HCT116 (cell line): Measurements from ENCODE around the gene CARNS1. TPM values are rescaled to one million over a fixed set of nuclear protein-coding genes. Genes with fewer than 3 reads are reported as not detected.

Experiments used
- ATAC-seq: fragments of 200-7000 bp; cut with Tn5 transposase; 2 replicates; pipeline ENCODE4 v1.9.1; 2020; ENCODE audit warnings: mild to moderate bottlenecking, moderate library complexity
- BruUV-seq: library from RNA; stranded (reverse); fragments of 400-500 nt; replicated peaks from 2 replicates; lab custom pipeline; 2021; lab: Mats Ljungman, UMichigan
- CTCF ChIA-PET: fragments of 300-600 bp; sonication (Branson Sonifier 250); formaldehyde crosslinking; loops from one replicate; lab custom pipeline; 2021; ENCODE audit warnings: antibody characterized with exemption; lab: Charles Lee
- POLR2A ChIA-PET: fragments of 300-600, 350-600 bp; sonication (Branson Sonifier 250); formaldehyde crosslinking; loops from one replicate; lab custom pipeline; 2021; ENCODE audit warnings: antibody characterized with exemption; lab: Charles Lee
- RAD21 ChIA-PET, 2 experiments: fragments of 300-600 bp; sonication (Branson Sonifier 250); formaldehyde crosslinking; loops; one replicate each; lab custom pipeline; 2023; ENCODE audit warnings: low total read pairs in 2 of 2; ENCODE audit not compliant: uncharacterized antibody in 2 of 2, unreplicated experiment in 2 of 2, low non-redundant PET in 1 of 2; lab: Charles Lee
- DNase-seq: peaks from one replicate; pipeline ENCODE4 v3.0.0-alpha.2; 2010; ENCODE audit warnings: low read depth, low spot score
- H2AFZ ChIP-seq: fragments of 200-600 bp; shearing (Covaris generic), sonication (generic); 2 replicates; pipeline ENCODE4 v1.6.1; 2017; ENCODE audit warnings: low read depth, mixed run types, mixed read lengths, antibody characterized with exemption, low read length; ENCODE audit not compliant: poor library complexity, severe bottlenecking
- H3K27ac ChIP-seq: 2 replicates; pipeline ENCODE4 v1.5.1; 2012; ENCODE audit warnings: low read depth, low read length
- H3K27me3 ChIP-seq: fragments of 200-600 bp; sonication (generic); 2 replicates; pipeline ENCODE4 v1.6.1; 2016; ENCODE audit warnings: mixed run types, low read length, mixed read lengths; ENCODE audit not compliant: insufficient read depth
- H3K36me3 ChIP-seq, 2 experiments: fragments of 200-500 bp in 1 of 2; fragments of 200-600 bp in 1 of 2; sonication (Bioruptor generic) in 1 of 2; sonication (generic) in 1 of 2; 2 replicates each; pipeline versions ENCODE4 v1.5.1 to v1.6.1; 2014 to 2016; ENCODE audit warnings: low read length in 2 of 2, inconsistent platforms in 1 of 2, mixed read lengths in 1 of 2, mixed run types in 1 of 2; ENCODE audit not compliant: insufficient read depth in 2 of 2, control insufficient read depth in 1 of 2
- H3K4me1 ChIP-seq, 2 experiments: fragments of 200-600 bp in 1 of 2; sonication (generic) in 1 of 2; 2 replicates each; pipeline versions ENCODE4 v1.5.1 to v1.6.1; 2012 to 2017; ENCODE audit warnings: low read length in 2 of 2, inconsistent platforms in 1 of 2, mild to moderate bottlenecking in 1 of 2, mixed read lengths in 1 of 2, mixed run types in 1 of 2, moderate library complexity in 1 of 2; ENCODE audit not compliant: insufficient read depth in 2 of 2, control insufficient read depth in 1 of 2
- H3K4me2 ChIP-seq: fragments of 200-600 bp; sonication (generic); 2 replicates; pipeline ENCODE4 v1.6.1; 2017; ENCODE audit warnings: mixed run types, low read length, mixed read lengths
- H3K4me3 ChIP-seq, 2 experiments: fragments of 200-600 bp in 1 of 2; sonication (generic) in 1 of 2; replicated peaks in 1 of 2; 2 replicates each; pipeline ENCODE4 v1.5.1; 2011 to 2016; ENCODE audit warnings: low read length in 2 of 2, control low read depth in 1 of 2, low read depth in 1 of 2, mild to moderate bottlenecking in 1 of 2, mixed read lengths in 1 of 2, mixed run types in 1 of 2
- H3K79me2 ChIP-seq: fragments of 200-600 bp; sonication (generic); 2 replicates; pipeline ENCODE4 v1.6.1; 2017; ENCODE audit warnings: mild to moderate bottlenecking, mixed run types, low read length, moderate library complexity, mixed read lengths; ENCODE audit not compliant: insufficient read depth
- H3K9ac ChIP-seq: fragments of 200-600 bp; sonication (generic); 2 replicates; pipeline ENCODE4 v1.6.1; 2016; ENCODE audit warnings: low read length, mixed read lengths
- H3K9me2 ChIP-seq: fragments of 200-600 bp; sonication (generic), shearing (Covaris generic); 2 replicates; pipeline ENCODE4 v1.6.1; 2017; ENCODE audit warnings: mixed run types, mild to moderate bottlenecking, moderate library complexity; ENCODE audit not compliant: insufficient read depth
- H3K9me3 ChIP-seq, 2 experiments: fragments of 200-500 bp in 1 of 2; fragments of 200-600 bp in 1 of 2; sonication (Bioruptor generic) in 1 of 2; sonication (generic) in 1 of 2; 2 replicates each; pipeline ENCODE4 v1.6.1; 2014 to 2017; ENCODE audit warnings: low read length in 2 of 2, mixed read lengths in 2 of 2, inconsistent platforms in 1 of 2, low read depth in 1 of 2, mild to moderate bottlenecking in 1 of 2, mixed run types in 1 of 2, moderate library complexity in 1 of 2; ENCODE audit not compliant: control insufficient read depth in 1 of 2, insufficient read depth in 1 of 2
- H4K20me1 ChIP-seq: fragments of 200-600 bp; sonication (generic), shearing (Covaris generic); 2 replicates; pipeline ENCODE4 v1.6.1; 2017; ENCODE audit warnings: mixed run types, mild to moderate bottlenecking, moderate library complexity; ENCODE audit not compliant: insufficient read depth
- CBX3 ChIP-seq: IDR thresholded peaks from 2 replicates; pipeline ENCODE4 v1.6.1; 2012; ENCODE audit warnings: low read depth
- EGR1 ChIP-seq: IDR thresholded peaks from 2 replicates; pipeline ENCODE4 v1.6.1; 2012; ENCODE audit warnings: low read depth
- EZH2 ChIP-seq: fragments of 200-600 bp; sonication (generic); IDR thresholded peaks from 2 replicates; pipeline ENCODE4 v1.6.1; 2017; ENCODE audit warnings: antibody characterized with exemption, mixed run types
- EZH2phosphoT487 ChIP-seq: fragments of 200-600 bp; IDR thresholded peaks from 2 replicates; pipeline ENCODE4 v1.6.1; 2018; ENCODE audit warnings: antibody characterized with exemption, borderline replicate concordance
- POLR2A ChIP-seq: IDR thresholded peaks from 2 replicates; pipeline ENCODE4 v1.7.0; 2011; ENCODE audit warnings: borderline replicate concordance; ENCODE audit not compliant: insufficient read depth, insufficient read length; ENCODE audit errors: extremely low read depth
- RAD21 ChIP-seq: IDR thresholded peaks from 2 replicates; pipeline ENCODE4 v1.6.1; 2012; ENCODE audit warnings: low read depth, mild to moderate bottlenecking
- SIN3A ChIP-seq: IDR thresholded peaks from 2 replicates; pipeline ENCODE4 v1.6.1; 2012; ENCODE audit warnings: low read depth
- TCF7L2 ChIP-seq: IDR thresholded peaks from 2 replicates; pipeline ENCODE4 v1.7.0; 2011; ENCODE audit warnings: borderline replicate concordance, inconsistent platforms; ENCODE audit not compliant: insufficient read depth, insufficient read length; ENCODE audit errors: extremely low read depth
- YY1 ChIP-seq: IDR thresholded peaks from 2 replicates; pipeline ENCODE4 v1.6.1; 2011; ENCODE audit warnings: low read length, low read depth, moderate library complexity, mild to moderate bottlenecking; ENCODE audit not compliant: insufficient replicate concordance; ENCODE audit errors: extremely low read depth
- ZFX ChIP-seq: fragments of 450-650 bp; IDR thresholded peaks from 2 replicates; pipeline ENCODE4 v1.6.1; 2017
- intact Hi-C: fragments of 100-400 bp; cut with micrococcal nuclease; formaldehyde crosslinking; loops from 2 replicates; pipeline ENCODE4 v1.10.0; 2022
- total RNA-seq: library from RNA; stranded (reverse); gene quantifications from one replicate; pipeline ENCODE4 v1.2.1, GENCODE V29; 2021; ENCODE audit not compliant: unreplicated experiment
- TF ChIP-seq, protein P1 (sequence below): IDR thresholded peaks from 2 replicates; pipeline ENCODE4 v1.6.1; 2012
- TF ChIP-seq, protein P2 (sequence below), 3 experiments: fragments of 200-600 bp in 1 of 3; sonication (generic) in 1 of 3; IDR thresholded peaks in 2 of 3; conservative IDR thresholded peaks in 1 of 3; 2 replicates each; pipeline ENCODE4 v1.5.1; 2012 to 2017; ENCODE audit warnings: low read depth in 2 of 3, low read length in 2 of 3, antibody characterized with exemption in 1 of 3, borderline replicate concordance in 1 of 3, control low read depth in 1 of 3, mild to moderate bottlenecking in 1 of 3, mixed read lengths in 1 of 3, mixed run types in 1 of 3, moderate library complexity in 1 of 3; ENCODE audit not compliant: insufficient read depth in 1 of 3
- TF ChIP-seq, protein P3 (sequence below): IDR thresholded peaks from 2 replicates; pipeline ENCODE4 v1.6.1; 2012

CARNS1 gene
- total RNA-seq, 1 experiment from 2014 or later = 1.0 TPM

DNA sequence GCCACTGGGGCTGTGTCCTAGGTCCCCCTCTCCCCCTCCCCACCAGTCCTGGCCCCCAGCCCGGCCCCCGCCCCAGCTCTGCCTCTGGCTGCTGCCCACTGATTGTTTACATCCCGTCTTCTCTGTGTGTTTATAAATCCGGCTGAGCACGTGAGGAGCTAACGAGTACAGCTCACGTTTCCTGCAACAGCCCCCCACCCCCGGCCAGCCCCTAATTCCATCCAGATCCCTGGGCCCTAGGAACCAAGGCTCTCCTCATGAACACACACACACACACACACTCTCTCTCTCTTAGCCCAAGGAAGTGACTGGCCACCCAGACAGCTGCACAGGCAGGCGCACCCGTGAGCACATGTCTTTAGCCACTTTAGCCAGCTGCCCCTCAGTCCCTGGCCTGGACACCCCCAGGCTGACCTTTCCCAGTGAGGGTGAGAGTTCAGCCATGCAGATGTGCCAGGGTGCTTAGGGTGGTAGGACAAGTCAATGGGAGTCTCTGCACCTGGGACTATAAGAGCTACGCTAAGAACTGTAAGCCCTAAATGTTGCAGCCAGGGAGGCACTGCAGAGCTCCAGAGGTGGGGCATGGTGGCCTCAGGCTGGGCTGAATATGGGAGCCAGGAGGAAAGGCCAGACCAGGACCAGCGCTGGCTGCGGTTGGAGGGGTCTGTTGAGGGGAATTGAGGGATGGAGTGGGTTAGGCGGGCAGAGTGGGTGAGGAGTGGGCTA lies 45.0 kb upstream of the CARNS1 start:
- Histone ChIP-seq H4K20me1 (no peaks in the 10 kb centered on the region), H3K79me2 (peaks cover 58% of the 10 kb centered on the region), H3K36me3 (no peaks in the 10 kb centered on the region; a peak in 1 of 4 replicates), H3K9ac (peak overlapping the region; percentile 100; the same call in 1 of the 2 replicates), H2AFZ (no peak overlapping the region), H3K4me3 (no peak overlapping the region), H3K4me1 (peaks cover 25 to 72% of the 10 kb centered on the region in 2 experiments), H3K9me2 (no peaks in the 10 kb centered on the region), H3K27me3 (no peaks in the 10 kb centered on the region), H3K9me3 (no peaks in the 10 kb centered on the region), H3K27ac (peak overlapping the region; percentile 100; the same call in 1 of the 2 replicates), H3K4me2 (peak overlapping the region; percentile 88)
- intact Hi-C loops = loop anchor here (1.0 kb wide), 1 partner anchor 12 kb away; no protein-coding TSS in a partner anchor
- ChIA-PET CTCF (interaction anchor here (0.7 to 15.5 kb wide), 3 partner anchors 11 to 17 kb away, joined by 3 to 456 read pairs (median 44); partner anchors contain the start of gene POLD4), POLR2A (interaction anchor here (2.0 to 15.1 kb wide), 3 partner anchors 9 to 16 kb away, joined by 7 to 210 read pairs (median 15); partner anchors contain the start of gene POLD4), RAD21 (interaction anchor here (0.6 to 3.3 kb wide), 3 partner anchors 12 to 74 kb away, joined by 3 to 15 read pairs (median 4); no protein-coding TSS in a partner anchor)
- TF ChIP-seq TCF7L2 = no peak
- TF ChIP-seq, protein P1, sequence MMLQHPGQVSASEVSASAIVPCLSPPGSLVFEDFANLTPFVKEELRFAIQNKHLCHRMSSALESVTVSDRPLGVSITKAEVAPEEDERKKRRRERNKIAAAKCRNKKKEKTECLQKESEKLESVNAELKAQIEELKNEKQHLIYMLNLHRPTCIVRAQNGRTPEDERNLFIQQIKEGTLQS = no peak
- TF ChIP-seq EZH2phosphoT487 = no peak
- TF ChIP-seq RAD21 = no peak
- TF ChIP-seq POLR2A = no peak
- no peak for TF ChIP-seq ZFX
- TF ChIP-seq EGR1 = no peak
- TF ChIP-seq, protein P2, sequence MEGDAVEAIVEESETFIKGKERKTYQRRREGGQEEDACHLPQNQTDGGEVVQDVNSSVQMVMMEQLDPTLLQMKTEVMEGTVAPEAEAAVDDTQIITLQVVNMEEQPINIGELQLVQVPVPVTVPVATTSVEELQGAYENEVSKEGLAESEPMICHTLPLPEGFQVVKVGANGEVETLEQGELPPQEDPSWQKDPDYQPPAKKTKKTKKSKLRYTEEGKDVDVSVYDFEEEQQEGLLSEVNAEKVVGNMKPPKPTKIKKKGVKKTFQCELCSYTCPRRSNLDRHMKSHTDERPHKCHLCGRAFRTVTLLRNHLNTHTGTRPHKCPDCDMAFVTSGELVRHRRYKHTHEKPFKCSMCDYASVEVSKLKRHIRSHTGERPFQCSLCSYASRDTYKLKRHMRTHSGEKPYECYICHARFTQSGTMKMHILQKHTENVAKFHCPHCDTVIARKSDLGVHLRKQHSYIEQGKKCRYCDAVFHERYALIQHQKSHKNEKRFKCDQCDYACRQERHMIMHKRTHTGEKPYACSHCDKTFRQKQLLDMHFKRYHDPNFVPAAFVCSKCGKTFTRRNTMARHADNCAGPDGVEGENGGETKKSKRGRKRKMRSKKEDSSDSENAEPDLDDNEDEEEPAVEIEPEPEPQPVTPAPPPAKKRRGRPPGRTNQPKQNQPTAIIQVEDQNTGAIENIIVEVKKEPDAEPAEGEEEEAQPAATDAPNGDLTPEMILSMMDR (IDR thresholded peaks at IDR 0.05 in 2 of 3, conservative IDR thresholded peaks at IDR 0.05 in 1 of 3; ENCODE audit: borderline replicate concordance in 1 of 3, insufficient read depth in 1 of 3, low read depth in 2 of 3, low read length in 2 of 3) = no peak
- TF ChIP-seq SIN3A = no peak
- no peak for TF ChIP-seq EZH2
- no peak for TF ChIP-seq CBX3
- TF ChIP-seq, protein P3, sequence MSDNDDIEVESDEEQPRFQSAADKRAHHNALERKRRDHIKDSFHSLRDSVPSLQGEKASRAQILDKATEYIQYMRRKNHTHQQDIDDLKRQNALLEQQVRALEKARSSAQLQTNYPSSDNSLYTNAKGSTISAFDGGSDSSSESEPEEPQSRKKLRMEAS = no peak
- no peak for TF ChIP-seq YY1
- ATAC-seq (no peak), DNase-seq (no peak)
- no TSS peak for BruUV-seq
